Islet of Langerhans (tissue), 1 donor: ENCODE data around the gene KRTAP6-1.
A peak's percentile ranks its signal among the peaks of the same experiment; 100 is the strongest.

Experiments used
- FAIRE-seq: peaks from one replicate; lab custom pipeline; 2011; peaks lifted over from hg19 to GRCh38; lab: Jason Lieb, UNC

The KRTAP6-1 gene, protein sequence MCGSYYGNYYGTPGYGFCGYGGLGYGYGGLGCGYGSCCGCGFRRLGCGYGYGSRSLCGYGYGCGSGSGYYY

DNA sequence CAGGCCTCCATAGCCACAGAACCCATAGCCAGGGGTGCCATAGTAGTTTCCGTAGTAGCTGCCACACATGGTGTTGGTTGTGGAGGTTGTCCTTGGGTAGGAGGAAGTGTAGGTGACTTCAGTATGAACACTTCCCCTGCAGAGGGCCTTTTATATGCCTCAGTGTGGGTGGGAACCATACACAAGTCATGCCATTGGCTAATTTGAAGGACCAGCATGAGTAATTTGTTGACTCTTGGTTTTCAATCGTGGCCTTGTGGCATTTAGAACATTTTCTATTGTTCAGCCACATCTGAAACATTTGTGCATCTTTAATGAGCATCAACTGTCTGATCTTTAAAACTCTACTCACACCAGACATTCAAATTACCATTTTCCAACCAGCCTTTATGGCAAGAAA is at the start of gene KRTAP6-1:
Gene KRTAP6-1, minus strand, starts transcription at position 95 of the 400 bp plus-strand sequence. Its CDS starts 26 bp downstream, at position 69.
- FAIRE-seq: no peak

DNA sequence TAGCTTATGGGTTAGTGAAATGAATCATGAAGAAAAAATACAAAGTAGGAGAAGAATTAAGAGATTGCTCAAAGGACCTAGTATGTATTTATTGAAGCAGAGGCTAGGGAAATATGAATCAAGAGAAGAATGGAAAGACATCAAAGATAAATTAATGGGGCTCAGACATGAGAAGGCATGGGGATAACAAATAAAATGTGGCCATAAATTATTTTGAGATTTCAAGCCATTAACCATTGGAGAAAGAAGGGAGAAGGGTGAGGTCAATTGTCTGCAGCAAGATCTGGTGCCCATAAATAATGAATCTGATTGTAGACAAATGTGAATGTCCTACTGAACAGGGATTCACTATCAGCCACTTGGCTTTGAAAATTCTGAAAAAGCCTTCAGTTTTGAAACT is 39.2 kb upstream of the KRTAP6-1 start:
- FAIRE-seq: no peak

DNA sequence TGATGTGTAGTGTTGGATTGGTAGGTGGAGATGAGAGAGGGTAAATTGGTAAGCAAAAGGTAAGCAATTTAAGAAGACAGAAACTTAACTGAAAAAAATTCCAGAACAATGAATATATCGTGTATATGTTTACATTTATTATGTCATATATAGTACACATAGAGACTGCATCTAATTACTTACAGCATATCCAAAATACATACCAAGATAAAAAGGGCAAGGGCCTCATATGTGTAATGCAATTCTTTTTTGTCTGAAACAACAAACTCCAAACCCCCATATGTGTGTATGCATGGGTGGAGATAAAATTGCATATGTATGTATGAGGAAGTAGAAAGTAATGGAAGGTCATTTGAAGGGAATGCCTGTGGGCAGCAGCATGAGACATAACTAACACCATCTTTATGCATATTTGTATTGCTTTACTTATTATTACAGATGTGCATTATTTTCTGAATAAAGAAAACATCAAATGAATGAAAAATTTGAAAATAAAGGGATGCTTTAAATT is 33.2 kb upstream of the KRTAP6-1 start:
- no peak for FAIRE-seq

DNA sequence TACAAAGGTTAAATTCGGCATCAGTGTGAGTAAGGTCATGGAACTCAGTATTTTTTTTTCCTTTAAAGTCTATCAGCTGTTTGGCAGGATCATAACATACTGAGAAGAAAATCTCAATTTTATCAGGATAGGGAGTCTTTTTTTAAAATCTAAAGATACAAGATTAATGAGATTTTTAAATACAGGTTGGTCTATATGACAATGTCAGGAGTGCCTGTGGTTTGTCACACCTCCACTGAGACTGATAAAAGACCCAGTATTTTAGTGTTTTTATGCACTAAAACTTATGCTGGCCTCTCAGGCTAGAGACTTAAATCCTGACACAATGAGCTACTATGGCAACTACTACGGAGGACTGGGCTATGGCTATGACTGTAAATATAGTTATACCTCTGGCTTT is 28.8 kb upstream of the KRTAP6-1 start, which contains the start of gene KRTAP20-3:
Gene KRTAP20-3, plus strand, starts transcription at position 301 of the 400 bp plus-strand sequence.
- no peak for FAIRE-seq

DNA sequence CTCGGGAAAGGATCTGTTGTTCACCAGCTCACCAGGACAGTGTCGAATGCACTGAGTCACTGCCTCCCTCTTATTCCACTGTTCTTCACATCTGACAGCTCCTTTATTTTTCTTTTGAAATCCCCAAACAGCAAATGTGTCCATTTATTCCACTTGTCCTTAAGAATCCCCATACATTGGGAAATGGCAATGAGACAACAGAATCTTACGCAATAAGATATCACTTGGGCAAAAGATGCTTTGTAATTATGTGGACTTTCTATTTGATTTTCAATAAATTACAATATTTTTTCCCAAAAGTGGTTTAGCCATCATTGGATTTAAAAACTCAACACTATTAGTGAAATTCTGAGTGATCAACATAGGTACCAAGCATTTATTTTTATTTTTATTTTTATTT is 25.0 kb upstream of the KRTAP6-1 start:
- no peak for FAIRE-seq

DNA sequence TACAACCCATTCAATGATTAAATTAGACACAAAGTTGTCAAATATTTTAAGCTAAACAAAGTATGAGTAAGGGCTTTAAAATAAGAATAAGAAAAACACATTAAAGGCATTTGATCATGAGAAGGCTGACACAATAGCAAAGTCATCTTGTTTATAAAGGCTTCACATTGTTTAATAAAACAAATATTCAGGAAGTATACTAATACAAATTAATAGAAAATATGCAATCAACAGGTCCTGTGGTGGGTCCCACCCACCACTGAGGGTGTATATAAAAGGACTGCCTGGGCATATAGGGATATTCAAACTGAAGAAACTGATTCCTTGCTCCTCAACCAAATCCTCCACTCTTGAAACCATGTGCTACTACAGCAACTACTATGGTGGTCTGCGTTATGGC is 21.2 kb upstream of the KRTAP6-1 start, which contains the start of gene KRTAP20-2:
Gene KRTAP20-2, plus strand, starts transcription at position 301 of the 400 bp plus-strand sequence. Its CDS starts 58 bp downstream, at position 359.
- no peak for FAIRE-seq

DNA sequence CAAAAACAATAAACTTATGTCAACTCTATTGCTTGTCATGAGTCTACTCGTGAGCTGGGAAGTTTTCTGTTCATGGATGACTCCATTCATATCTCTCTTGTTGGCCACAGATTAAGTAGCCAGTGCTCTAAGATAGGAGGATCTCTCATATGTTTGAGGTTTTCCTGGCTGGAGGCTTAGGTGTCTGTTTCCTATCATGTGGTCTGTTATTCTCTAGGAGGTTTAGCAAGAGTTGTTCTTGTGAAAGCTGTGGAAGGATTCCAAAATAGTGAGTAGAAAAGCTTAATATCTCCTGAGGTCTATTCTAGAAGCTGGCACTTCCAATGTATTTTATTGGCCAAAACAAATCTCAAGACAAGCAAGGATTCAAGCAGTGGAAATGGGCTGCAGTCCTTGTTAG is 15.5 kb upstream of the KRTAP6-1 start:
- FAIRE-seq: no peak

DNA sequence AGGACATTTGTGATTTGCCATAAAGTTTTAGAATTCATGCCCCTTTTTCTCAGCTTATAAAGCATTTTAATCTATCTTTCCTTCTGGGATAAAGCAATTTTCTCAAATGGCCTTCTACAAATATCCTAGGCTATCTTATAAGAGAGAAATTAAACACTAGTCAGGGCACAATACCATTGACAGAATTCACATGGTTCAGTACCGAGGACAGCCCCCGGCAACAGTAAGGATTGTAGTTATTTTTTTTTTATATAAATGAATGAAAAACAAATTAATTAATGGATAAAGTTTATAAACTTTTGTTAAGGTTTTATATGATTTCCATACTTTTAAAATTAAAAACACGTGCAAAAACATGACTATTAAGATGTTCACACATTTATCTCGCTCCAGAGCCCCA is 14.4 kb upstream of the KRTAP6-1 start:
- no peak for FAIRE-seq

DNA sequence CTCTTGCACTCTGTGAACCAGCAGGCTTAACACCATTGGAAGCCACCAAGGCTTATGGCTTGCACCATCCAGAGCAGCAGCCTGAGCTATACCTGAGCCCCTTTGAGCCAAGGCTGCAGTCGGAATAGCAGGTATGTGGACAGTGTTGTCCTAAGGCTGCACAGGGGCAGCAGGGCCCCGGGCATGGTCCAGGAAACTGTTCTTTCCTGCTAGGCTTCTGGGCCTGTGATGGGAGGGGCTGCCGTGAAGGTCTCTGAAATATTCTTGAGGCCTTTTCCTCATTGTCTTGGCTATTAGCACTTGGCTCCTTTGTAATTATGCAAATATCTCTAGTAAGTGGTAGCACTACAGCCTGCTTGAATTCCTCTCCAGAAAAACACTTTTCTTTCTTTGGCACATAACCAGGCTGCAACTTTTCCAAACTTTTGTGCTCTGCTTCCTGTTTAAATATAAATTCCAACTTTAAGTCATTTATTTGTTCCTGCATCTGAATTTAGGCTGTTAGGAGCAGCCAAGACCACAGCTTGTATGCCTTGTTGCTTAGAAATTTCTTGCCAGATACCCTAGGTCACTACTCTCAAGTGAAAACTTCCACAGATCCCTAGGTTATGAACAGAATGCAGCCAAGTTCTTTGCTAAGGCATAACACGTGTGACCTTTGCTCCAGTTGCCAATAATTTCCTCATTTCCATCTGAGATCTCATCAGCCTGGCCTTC is 11.9 kb upstream of the KRTAP6-1 start:
- no peak for FAIRE-seq

DNA sequence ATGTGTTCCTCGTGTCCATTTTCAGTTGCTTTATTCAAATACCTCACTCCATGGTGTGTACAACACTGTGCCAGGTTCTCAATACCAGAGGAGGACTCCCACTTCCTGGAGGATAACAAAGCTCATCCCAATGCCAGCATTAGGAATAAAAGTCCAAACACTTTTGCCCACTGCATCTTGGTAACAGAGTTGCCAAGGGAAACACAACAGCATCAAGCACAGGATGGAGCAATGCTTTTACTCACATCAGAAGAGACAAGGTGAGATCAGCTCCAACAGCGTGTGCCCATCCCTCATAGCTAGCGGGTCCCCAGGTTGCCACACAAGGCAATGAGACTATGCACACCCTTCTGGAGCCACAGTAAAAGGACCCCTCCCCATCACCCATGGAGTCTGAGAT is 9.6 kb upstream of the KRTAP6-1 start:
- no peak for FAIRE-seq

DNA sequence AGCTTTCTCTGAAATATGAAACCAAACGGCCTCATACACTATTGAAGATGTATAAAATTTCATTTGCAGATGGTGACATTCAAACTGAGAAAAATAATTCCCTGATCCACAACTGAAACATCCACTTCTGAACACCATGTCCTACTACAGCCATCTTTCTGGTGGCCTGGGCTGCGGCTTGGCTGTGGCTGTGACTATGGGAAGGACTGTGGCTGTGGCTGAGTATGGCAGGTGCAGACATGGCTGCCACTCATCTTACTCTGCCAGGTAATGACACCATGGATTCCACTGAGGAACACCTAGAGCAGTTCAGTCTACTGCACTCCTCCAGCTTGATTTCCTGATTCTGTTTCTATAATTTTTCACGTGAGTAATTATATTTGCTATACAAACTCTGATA is 6.8 kb upstream of the KRTAP6-1 start, which contains the start of gene KRTAP20-4:
Gene KRTAP20-4, plus strand, starts transcription at position 106 of the 400 bp plus-strand sequence.
- no peak for FAIRE-seq

DNA sequence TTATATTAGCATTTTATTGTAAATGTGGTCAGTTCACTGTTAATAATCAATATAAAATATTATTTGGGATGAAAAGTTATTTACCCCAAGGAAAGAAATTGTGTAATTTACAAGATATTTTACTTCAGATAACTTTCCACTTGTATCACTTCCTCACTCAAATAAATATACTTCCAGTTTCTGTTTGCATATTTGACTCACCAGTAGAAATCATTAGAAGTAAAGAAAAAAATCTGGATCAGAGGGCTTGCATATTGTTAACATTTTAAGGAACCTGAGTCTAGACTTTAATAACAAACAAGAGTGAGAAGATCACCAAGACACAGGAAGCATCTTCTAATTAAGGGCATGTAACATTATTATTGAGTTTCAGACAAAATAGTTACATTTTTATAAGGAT is 6.3 kb upstream of the KRTAP6-1 start:
- FAIRE-seq: peak; percentile 33

DNA sequence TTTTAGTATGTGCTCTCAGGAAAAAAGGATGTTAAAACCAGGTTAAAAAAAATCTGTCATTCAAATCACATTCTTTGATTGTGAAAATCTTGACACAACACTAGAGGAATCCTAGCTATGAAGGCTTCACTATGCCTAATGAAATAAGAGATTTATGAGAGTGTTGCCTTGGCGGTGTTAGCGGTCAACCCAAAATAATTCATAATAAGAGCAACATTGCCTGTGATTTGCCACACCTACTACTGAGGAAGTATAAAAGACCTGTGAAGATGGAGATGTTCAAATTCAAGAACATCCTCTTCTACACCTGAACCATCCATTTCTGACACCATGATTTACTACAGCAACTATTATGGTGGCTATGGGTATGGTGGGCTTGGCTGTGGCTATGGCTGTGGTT is 2.4 kb upstream of the KRTAP6-1 start, which contains the start of gene KRTAP20-1:
Gene KRTAP20-1, plus strand, starts transcription at position 301 of the 400 bp plus-strand sequence. Its CDS starts 30 bp downstream, at position 331.
- FAIRE-seq: no peak

DNA sequence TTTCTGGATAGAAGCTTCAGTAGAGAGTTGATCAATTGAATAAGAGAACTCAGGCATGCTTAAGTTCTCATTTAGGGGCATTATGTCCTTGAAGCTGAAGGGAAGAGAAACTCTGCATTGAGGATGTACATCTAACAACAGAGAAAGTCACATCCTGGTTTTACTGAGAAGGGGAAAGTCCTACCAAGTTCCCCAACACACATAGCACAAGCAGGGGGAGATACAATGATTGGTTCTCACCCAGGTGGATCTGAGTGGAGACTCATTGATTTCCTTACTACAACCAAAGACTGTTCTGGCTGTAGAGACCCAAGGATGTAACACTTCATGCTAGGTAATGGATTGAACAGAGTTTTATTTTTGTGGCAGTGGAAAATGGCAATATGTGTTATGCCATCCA is 1.5 kb upstream of the KRTAP6-1 start:
- no peak for FAIRE-seq

DNA sequence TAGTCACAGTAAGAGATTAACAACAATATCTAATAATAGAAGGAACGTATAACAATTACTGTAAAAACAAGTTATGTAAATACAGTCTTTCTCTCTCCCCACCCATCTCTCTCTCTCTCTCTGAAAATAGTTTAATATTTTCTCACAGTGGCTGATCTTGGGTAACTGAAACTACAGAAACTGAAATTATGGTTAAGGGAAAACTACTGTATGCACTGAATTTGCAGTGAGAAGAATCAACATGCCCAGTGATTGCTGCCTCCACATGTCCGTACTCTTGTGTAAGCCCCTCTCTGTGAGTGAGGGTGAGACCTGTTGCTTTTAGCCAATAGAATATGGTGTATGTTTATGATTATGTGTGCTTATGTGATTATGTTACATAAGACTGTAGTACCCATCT is 1.6 kb downstream of the KRTAP6-1 start:
- FAIRE-seq: no peak

DNA sequence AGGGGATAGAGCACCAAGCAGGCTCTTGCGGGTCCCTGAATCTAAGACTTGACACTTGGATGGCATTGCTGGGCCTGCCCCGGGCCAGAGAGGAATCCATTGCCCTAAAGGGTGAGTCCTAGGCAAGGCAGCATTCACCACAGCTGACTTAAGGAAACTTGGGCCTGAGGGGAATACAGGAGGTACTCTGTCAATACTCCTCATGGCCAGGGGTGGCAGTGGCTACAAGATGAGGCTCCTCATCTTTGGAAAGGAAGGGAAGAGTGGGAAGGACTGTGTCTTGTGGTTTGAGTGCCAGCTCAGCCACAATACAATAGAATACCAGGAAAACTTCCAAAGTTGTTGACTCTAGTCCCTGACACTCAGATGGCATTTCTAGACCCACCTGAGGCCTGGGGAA is 7.8 kb downstream of the KRTAP6-1 start:
- FAIRE-seq: no peak

DNA sequence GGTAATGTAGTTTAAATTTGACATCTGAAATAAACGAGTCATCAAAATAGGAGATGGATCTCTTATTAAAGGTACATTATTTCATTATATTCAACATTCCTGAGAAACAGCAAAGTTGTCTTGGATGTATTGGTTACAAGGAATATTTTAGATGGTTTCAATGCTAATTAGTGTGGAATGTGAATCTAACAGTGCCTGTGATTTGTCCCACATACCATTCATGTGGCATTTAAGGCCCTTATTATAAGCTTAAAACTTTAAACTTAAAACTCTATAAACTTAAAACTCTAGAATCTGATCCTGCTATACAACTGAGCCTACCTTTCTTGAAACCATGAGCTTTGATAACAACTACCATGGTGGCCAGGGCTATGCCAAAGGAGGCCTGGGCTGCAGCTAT is 12.9 kb downstream of the KRTAP6-1 start, which contains the start of gene KRTAP22-1:
Gene KRTAP22-1, plus strand, starts transcription at position 301 of the 400 bp plus-strand sequence.
- no peak for FAIRE-seq

DNA sequence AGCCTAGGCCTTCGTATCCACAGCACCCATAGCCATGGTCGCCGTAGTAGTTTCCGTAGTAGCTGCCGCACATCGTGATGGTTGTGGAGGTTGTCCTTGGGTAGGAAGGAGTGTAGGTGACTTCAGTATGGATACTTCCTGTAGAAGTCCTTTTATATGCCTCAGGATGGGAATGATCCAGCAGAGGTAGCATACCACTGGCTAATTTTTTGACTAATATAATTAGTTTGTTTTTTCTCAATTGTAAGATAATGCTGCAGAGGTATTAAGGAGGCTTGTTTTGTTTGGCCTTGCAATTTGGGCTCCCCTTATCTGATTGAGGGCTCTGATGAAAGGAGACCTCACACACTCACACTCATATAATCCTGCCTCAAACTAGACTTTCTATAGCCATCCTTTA is 14.9 kb downstream of the KRTAP6-1 start, which contains the start of gene KRTAP6-2:
Gene KRTAP6-2, minus strand, starts transcription at position 101 of the 400 bp plus-strand sequence. Its CDS starts 28 bp downstream, at position 73.
- FAIRE-seq: no peak

DNA sequence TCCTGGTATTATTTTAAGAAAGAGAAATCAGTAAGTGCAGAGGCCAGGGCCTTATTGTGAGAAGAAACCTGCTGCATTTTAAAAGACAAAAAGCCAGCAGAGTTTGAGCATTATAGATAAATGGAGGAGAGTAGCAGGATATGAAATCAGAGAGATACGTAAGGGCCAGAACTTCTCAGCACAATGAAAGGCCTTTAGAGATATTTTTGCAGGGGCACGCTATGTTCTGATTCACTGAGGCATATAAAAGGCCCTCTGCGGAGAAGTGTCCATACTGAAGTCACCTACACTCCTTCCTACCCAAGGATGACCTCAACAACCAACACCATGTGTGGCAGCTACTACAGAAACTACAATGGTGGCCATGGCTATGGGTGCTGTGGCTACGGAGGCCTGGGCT is 21.6 kb downstream of the KRTAP6-1 start, which contains the start of gene KRTAP6-3:
Gene KRTAP6-3, plus strand, starts transcription at position 301 of the 400 bp plus-strand sequence. Its CDS starts 6 bp downstream, at position 307.
- no peak for FAIRE-seq

DNA sequence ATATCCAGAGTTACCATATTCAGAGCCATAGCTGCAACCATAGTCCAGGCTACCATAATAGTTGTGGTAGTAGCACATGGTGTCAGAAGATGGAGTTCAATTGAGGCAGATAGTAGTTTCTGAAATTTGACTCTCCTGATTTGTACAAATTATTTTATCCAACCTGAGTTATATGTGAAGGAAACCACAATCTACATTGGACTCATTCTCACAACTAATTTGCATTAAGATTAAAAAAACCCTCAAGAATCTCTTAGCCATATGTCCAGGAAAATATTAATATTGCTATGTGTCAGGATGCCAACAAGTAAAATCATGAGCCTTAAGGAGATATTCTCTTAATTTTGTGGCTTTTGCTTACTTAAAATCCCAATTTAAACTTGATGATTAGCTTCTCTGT is 23.4 kb downstream of the KRTAP6-1 start, which contains the start of gene KRTAP22-2:
Gene KRTAP22-2, minus strand, starts transcription at position 101 of the 400 bp plus-strand sequence.
- no peak for FAIRE-seq

DNA sequence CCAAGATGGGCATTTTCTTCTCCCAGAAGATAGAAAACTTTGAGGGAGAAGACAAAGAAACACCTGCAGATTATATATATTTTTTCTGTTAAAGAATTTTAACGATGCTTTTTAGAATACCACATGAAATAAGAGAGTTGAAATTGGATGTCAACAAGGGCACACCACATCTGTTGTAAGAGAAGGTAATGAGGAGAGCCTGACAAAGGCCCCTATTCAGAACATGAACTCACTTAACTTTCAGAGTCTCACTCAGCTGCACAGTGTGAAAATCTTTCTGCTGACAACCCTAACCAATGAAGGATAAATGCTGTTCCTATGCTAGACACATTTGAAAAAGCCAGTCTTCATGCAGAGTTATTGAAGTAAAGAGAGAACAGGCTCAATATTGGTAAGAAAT is 30.9 kb downstream of the KRTAP6-1 start:
- no peak for FAIRE-seq

DNA sequence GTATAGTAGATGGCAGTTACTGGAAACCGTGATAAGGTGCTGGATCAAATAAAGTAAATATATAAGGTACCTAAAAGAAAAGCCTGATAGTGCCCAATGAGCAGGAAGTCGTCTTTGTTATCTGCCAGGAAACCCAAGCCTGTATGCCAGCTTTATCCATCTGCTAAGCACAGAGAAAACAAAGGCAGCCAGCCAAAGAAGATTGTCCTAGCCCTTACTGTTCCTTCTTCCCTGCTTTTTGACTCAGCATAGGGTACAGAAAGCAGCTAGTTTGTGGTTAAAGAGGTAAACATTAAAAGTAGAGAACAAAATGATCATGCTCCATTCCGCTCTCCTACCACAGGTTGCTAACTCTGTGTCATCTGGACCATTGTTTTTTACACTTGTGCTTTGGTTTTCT is 33.6 kb downstream of the KRTAP6-1 start:
- FAIRE-seq: no peak

DNA sequence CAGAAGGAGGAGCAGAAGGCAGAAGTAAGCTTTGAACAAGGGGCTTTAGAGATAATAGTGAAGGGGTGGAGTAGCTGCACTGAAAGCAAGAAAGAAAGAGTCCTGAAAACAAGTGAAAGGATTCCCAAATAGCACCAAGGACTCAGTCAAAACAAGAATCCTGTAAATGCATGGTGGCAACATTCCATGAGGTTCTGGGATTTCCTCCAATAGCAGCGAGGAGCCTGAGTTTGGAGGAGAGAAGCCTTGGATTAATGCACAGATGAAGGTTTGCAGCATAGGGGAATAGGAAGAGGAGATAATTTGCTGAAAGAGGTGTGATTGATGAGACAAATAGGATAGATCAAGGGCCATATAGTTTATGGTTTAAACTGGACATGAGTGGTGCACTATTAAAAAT is 34.4 kb downstream of the KRTAP6-1 start:
- no peak for FAIRE-seq
